ENCODE data around the gene LRCH1.

Gene LRCH1

GRCh38 chr13:46644816-46645215, 91.8 kb downstream of the LRCH1 start:
- no peak overlapping the region for H3K4me3 ChIP-seq (ENCODE audit: low read depth, low read length)
- no peak for TF ChIP-seq CTCF (IDR thresholded peaks at IDR 0.05; ENCODE audit: control insufficient read depth, extremely low read depth, insufficient read depth)
- DNase-seq (ENCODE audit: low read depth) = no peak

DNA sequence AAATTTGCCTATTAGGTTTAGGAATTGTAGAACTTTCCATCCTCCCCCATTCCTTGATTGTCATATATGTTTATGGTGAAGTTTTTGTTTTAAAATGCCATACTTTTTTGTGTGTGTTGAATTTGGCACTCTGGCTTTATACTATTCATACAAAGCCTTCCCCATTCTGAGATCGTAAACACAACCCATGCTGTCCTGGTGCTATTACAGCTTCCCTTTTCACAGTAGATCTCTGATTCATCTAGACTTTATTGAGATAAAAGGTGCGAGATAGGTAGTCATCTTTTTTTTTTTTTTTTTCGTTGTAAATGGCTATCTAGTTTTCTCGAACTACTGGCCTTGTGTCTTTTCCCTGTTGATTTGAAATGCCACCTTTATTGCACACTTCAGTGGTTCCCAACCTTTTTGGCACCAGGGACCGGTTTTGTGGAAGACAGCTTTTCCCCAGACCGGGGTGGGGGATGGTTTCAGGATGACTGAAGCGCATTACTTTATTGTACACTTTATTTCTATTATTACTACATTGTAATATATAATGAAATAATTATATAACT, 94.6 kb downstream of the LRCH1 start:
- no peak for TF ChIP-seq CTCF (IDR thresholded peaks at IDR 0.05; ENCODE audit: control insufficient read depth, extremely low read depth, insufficient read depth)
- DNase-seq (ENCODE audit: low read depth) = no peak
- H3K4me3 ChIP-seq (ENCODE audit: low read depth, low read length) = no peak overlapping the region

- no peak overlapping the region for H3K4me3 ChIP-seq (ENCODE audit: low read depth, low read length)
- DNase-seq (ENCODE audit: low read depth) = no peak
Observed at GRCh38 chr13:46648166-46648607, 95.2 kb downstream of the LRCH1 start.

DNA sequence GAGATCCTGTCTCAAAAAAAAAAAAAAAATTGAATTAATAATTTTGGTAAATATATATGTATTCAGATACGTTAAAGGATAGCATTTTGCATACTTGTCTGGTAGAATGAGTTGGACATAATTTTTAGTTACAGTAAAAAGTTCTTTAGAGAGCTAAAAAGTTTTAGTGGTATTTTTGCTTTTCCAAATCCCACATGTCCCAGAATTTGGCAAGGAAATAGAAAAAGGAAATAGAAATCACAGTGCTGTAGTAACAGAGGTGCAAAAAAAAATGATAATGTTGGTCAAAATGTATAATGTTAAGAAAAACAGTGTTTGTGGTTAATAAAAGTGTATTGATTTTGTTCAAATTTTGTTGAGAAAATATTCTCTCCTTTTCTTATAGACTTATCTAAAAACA, 96.8 kb downstream of the LRCH1 start:
- no peak for DNase-seq (ENCODE audit: low read depth)
- TF ChIP-seq CTCF (IDR thresholded peaks at IDR 0.05; ENCODE audit: control insufficient read depth, extremely low read depth, insufficient read depth) = no peak
- H3K4me3 ChIP-seq (ENCODE audit: low read depth, low read length) = no peak overlapping the region

More at GRCh38 chr13:46648166-46648607, 95.2 kb downstream of the LRCH1 start:
- no peak for TF ChIP-seq CTCF (IDR thresholded peaks at IDR 0.05; ENCODE audit: control insufficient read depth, extremely low read depth, insufficient read depth)

DNA sequence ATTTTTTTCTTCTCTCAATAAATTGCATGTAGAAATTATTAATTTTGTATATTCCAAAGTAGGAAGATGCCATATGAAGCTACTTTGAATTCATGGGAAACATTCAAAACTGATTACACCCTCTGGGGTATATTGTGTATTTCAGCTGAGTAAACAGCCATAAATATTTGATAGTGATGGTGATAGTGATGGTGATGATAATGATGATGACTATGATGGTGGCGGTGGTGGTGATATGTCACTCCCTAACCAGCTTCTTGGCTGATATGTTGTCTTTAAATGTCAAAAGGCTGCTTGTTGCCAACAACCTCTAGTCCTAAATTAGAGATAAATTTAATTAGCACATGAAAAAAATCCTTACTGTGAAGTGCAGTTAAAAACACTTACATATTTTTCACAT, 102.0 kb downstream of the LRCH1 start:
- no peak for DNase-seq (ENCODE audit: low read depth)
- no peak overlapping the region for H3K4me3 ChIP-seq (ENCODE audit: low read depth, low read length)
- TF ChIP-seq CTCF (IDR thresholded peaks at IDR 0.05; ENCODE audit: control insufficient read depth, extremely low read depth, insufficient read depth) = no peak

- H3K4me3 ChIP-seq (ENCODE audit: low read depth, low read length) = no peak overlapping the region
- no peak for TF ChIP-seq CTCF (IDR thresholded peaks at IDR 0.05; ENCODE audit: control insufficient read depth, extremely low read depth, insufficient read depth)
- peak; percentile 92 for DNase-seq (ENCODE audit: low read depth)
Observed at GRCh38 chr13:46655377-46656180, 102.6 kb downstream of the LRCH1 start.

Measured in LNCaP clone FGC (cell line).